Measurements from ENCODE around the gene NRM.

GRCh38 chr6:30683980-30684338 is 6.8 kb downstream of the NRM start:
- TF ChIP-seq, protein P1, sequence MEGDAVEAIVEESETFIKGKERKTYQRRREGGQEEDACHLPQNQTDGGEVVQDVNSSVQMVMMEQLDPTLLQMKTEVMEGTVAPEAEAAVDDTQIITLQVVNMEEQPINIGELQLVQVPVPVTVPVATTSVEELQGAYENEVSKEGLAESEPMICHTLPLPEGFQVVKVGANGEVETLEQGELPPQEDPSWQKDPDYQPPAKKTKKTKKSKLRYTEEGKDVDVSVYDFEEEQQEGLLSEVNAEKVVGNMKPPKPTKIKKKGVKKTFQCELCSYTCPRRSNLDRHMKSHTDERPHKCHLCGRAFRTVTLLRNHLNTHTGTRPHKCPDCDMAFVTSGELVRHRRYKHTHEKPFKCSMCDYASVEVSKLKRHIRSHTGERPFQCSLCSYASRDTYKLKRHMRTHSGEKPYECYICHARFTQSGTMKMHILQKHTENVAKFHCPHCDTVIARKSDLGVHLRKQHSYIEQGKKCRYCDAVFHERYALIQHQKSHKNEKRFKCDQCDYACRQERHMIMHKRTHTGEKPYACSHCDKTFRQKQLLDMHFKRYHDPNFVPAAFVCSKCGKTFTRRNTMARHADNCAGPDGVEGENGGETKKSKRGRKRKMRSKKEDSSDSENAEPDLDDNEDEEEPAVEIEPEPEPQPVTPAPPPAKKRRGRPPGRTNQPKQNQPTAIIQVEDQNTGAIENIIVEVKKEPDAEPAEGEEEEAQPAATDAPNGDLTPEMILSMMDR (IDR thresholded peaks at IDR 0.05): no peak
- TF ChIP-seq POLR2A (IDR thresholded peaks at IDR 0.05) (no peak), EP300 (IDR thresholded peaks at IDR 0.05; ENCODE audit: low read depth) (no peak)

All from transverse colon (tissue), 3 donors.